GM18517 (cell line): Measurements from ENCODE around the gene NCSTN.

Source experiments
- ATAC-seq: cut with Tn5 transposase; IDR thresholded peaks from one replicate; pipeline ENCODE4 v1.9.1; 2021; ENCODE audit warnings: mild to moderate bottlenecking, moderate library complexity; ENCODE audit not compliant: unreplicated experiment

NCSTN gene

GRCh38 chr1:160342953-160343869 is at the start of gene NCSTN, which contains the start of gene COPA:
Gene NCSTN, plus strand, starts transcription at chr1:160343383. Its CDS starts 14 bp downstream, at chr1:160343397.
Gene COPA, minus strand, starts transcription at chr1:160343250. Its CDS starts 80 bp downstream, at chr1:160343170.
- ATAC-seq, result peak; percentile 79

- no peak for ATAC-seq
Measured at GRCh38 chr1:160296036-160296435, 47.1 kb upstream of the NCSTN start.

DNA sequence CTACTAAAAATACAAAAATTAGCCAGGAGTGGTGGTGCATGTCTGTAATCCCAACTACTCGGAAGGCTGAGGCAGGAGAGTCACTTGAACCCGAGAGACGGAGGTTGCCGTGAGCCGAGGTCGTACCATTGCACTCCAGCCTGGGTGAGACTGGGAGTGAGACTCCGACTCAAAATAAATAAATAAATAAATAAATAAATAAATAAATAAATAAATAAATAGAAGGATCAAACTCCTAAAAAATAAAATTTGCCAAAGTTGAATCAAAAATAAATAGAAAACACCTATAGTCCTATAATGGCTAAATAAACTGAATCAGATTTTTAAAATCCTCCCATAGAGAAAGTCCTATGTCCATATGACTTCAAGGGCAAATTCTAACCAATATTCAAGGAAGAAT is 43.0 kb upstream of the NCSTN start:
- no peak for ATAC-seq

GRCh38 chr1:160307118-160307791 is 35.9 kb upstream of the NCSTN start:
- ATAC-seq, result no peak

- ATAC-seq, result no peak
Measured at GRCh38 chr1:160308451-160309184, 34.6 kb upstream of the NCSTN start.

DNA sequence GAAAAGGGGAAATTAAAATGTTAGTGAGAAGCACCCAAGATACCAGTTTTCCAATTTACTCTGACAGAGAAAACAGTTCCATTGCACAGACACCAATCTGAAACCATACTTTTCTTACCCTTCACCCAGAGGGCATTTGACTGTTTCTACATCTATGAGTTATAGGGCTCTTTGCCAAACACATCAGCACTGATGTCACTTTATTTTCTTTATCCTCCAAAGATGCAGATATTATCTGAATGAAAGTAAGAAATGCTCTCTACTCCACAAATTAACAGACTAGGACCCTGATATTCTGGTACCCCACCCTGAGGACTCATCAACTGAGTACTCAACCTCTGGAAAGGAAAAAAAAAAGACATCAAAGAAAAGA is 34.0 kb upstream of the NCSTN start:
- ATAC-seq, result no peak

GRCh38 chr1:160309571-160309970 is 33.6 kb upstream of the NCSTN start:
- ATAC-seq, result no peak

DNA sequence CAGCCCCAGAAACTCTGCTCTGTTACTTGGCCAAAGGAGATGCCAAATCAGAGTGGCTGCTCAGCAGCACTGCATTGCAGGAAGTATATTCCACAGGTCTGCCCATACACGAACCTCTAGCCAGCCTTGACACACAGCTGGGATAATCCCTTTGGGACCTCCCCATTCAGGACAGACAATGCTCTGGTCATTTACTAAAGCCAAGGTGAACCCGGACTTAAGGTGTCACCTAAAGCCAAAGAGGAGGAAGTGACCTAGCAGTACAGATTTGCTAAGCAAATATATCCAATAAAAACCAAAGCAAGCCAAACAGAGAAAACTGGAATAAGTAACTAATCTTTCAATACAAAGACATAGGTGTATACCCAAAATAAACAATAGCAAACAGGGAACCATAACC is 27.8 kb upstream of the NCSTN start:
- ATAC-seq, result no peak

DNA sequence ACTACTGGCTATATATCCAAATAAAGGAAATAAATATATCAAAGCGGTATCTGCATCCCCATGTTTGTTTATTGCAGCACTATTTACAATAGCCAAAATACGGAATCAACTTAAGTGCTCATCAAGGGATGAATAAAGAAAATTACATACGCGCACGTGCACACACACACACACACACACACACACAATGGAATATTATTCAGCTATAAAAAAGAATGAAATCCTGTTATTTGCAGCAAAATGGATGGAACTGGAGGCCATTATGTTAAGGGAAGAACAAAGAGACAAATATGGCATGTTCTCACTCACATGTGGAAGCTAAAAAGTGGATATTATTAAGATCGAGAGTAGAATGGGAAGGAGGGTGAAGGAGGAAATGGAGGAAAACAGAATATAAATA is 20.4 kb upstream of the NCSTN start:
- no peak for ATAC-seq

GRCh38 chr1:160325252-160325651 is 17.9 kb upstream of the NCSTN start:
- ATAC-seq, result no peak

- ATAC-seq, result no peak
Measured at GRCh38 chr1:160326418-160326817, 16.8 kb upstream of the NCSTN start.

GRCh38 chr1:160328184-160328583 is 15.0 kb upstream of the NCSTN start:
- ATAC-seq, result no peak

GRCh38 chr1:160330119-160330518 is 13.1 kb upstream of the NCSTN start:
- ATAC-seq, result no peak

DNA sequence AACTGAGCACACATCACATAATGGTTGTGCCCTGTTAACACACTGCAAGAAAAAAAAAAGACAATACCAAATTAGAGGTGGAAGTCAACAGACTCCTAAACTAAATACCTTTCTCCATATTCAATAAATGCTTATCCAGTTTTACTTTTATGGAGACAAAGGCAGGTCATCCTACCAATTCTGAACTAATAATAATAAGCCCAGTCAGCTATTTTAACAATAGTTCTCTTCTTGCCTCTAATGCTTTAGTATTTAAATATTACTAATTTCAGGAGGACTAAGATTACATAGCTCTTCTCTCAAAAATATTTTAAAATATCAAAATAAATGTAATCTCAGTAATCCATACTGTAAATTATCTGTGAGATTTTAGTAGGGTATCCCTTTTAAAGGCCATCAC is 10.7 kb upstream of the NCSTN start:
- no peak for ATAC-seq

DNA sequence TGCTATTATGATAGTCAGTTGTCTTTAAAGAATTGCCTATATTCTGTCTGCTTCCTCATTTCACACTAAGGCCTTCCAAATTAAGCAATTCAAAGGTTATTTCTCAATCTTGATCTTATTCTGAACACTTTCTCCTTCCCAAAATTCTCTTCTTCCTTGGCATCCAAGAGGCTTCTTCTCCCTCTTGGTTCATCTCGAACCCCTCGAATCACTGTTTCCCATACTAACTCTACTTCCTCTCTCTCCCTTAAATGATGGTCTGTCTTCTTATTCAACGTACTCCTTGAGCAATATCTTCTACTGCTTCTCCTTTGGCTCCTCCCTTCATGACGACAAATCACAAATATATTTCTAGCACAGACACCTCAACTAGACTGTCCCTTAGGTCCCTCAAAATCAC is 4.6 kb upstream of the NCSTN start:
- ATAC-seq, result no peak

GRCh38 chr1:160340146-160340545 is 3.0 kb upstream of the NCSTN start:
- ATAC-seq, result no peak

DNA sequence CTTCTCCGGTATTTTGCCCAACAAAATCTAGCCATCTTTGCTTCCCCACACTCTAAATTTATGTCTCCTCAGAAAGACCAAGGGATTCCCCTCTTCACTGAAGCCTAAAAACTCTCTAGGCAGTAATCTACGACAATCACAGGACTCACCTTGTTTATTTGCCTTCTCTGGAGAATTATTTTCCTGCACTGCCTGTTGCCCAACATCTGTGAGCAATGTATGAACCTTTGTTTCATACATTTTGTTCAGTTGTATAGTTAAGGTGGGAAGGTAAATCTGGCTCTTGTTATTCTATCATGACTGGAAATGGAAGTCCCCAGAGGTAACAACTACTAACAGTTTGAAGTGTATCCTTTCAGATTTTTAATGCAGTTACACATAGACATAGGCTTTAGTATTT is 2.3 kb upstream of the NCSTN start:
- ATAC-seq, result no peak

- no peak for ATAC-seq
Measured at GRCh38 chr1:160342526-160342925, 657 bp upstream of the NCSTN start.

GRCh38 chr1:160344241-160344640 is 1.1 kb downstream of the NCSTN start:
- ATAC-seq, result no peak

- no peak for ATAC-seq
Measured at GRCh38 chr1:160344936-160345335, 1.8 kb downstream of the NCSTN start.

GRCh38 chr1:160346463-160346862 is 3.3 kb downstream of the NCSTN start:
- ATAC-seq, result no peak
